Mucosa of descending colon (tissue), 3 donors: ENCODE results near the gene DCC. TPM values are rescaled to one million over a fixed set of nuclear protein-coding genes. Genes with fewer than 3 reads are reported as not detected.

ENCODE experiments used
- ATAC-seq: fragments of 200-7000 bp; cut with Tn5 transposase; one replicate; pipeline ENCODE4 v1.9.1; 2020; ENCODE audit warnings: mild to moderate bottlenecking, moderate library complexity
- DNase-seq, 3 donors: peaks; one replicate each; pipeline ENCODE4 v3.0.0-alpha.2; 2020
- H3K36me3 ChIP-seq: fragments of 200-600 bp; one replicate; pipeline ENCODE4 v1.8.0; 2021; ENCODE audit warnings: low read depth, mild to moderate bottlenecking
- H3K4me1 ChIP-seq: fragments of 200-600 bp; one replicate; pipeline ENCODE4 v1.8.0; 2021; ENCODE audit warnings: low read depth, mild to moderate bottlenecking
- H3K4me3 ChIP-seq: fragments of 200-600 bp; one replicate; pipeline ENCODE4 v1.8.0; 2021; ENCODE audit warnings: mild to moderate bottlenecking
- H3K9me3 ChIP-seq: fragments of 200-600 bp; one replicate; pipeline ENCODE4 v1.8.0; 2021; ENCODE audit warnings: mild to moderate bottlenecking
- CTCF ChIP-seq: fragments of 200-600 bp; IDR thresholded peaks from one replicate; pipeline ENCODE4 v1.8.0; 2022; ENCODE audit warnings: antibody characterized with exemption, mild to moderate bottlenecking
- intact Hi-C, 2 donors: fragments of 100-400 bp; cut with DNase I in 1 of 2; cut with micrococcal nuclease in 1 of 2; formaldehyde crosslinking; loops; one replicate each; pipeline versions ENCODE4 v1.11.0 to v1.11.1; 2022; cut with DNase I, micrococcal nuclease
- total RNA-seq, 3 donors: library from RNA; stranded (reverse); fragmentation: NEBNext Ultra II Directional in 2 of 3; extraction: Animal tissue kit (Norgen Biotek cat#: 25700) in 2 of 3; gene quantifications; one replicate each; pipeline versions ENCODE4 v1.2.1 to v1.2.4, GENCODE V29; 2021 to 2023
- donor health status: DM: no; HTN: no; CAD: no; lungs with moderate emphysema.
- donor health status: DM: no; HTN: no; CAD: no.
- donor health status: DM: no; HTN: yes; CAD: no.

DCC gene
- total RNA-seq, 3 donors from 2014 or later: 0.26 to 1.3 (median 0.34) TPM

DNA sequence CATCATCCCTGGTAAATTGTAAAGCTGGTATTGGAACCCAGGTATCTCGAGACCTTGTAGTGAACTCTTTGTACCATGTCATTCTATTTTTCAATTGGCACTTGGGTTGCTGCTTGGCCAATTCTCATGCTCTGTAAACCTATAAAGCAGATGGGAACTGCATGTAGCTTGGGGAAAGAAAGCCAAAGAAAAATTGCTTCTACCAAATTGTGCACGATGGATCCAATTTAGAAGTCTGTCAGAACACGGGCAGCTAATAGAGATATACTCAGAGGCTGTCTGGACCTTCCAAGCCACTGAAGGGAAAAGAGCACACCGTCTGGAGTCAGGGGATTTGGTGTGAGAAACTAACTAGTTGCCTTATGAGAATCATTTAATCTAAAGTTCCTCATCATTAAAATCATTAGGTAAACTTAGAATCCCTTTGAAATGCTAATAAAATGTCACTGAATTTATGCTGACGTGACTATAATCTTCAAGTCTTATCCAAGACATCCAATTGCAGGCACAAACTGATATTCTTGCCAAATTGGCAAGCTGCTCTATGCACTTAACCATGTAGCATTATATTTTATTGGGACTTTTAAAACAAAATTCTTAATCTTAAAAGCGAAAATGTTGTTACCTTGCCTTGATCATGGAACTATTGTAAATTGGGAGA lies 206.8 kb downstream of the DCC start:
- DNase-seq (no peak), ATAC-seq (no peak)
- no peak for TF ChIP-seq CTCF
- intact Hi-C loops: no loop called here
- Histone ChIP-seq H3K36me3 (no peaks in the 10 kb centered on the region), H3K4me3 (no peak overlapping the region), H3K4me1 (no peaks in the 10 kb centered on the region), H3K9me3 (no peaks in the 10 kb centered on the region)

DNA sequence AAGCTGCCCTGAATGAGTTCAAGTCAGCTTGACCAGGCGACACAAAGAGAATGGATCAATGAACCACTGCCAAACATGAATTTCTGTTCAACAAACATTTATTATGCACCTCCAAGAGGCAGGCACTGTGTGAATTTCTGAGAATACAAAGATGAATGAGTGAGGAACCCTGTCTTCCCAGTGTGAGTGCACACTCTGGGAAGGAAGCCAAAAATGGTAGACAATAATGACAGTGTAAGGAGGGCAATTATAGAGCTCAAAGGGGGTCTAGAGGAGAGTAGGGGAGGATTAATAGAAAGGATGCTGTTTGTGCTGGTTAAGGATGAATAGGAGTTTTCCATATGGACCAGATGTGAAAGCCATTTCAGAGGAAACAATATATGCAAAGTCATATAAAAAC lies 213.4 kb downstream of the DCC start:
- no peak for DNase-seq
- no peak for TF ChIP-seq CTCF
- no peaks in the 10 kb centered on the region for H3K36me3 ChIP-seq
- H3K9me3 ChIP-seq: no peaks in the 10 kb centered on the region
- no peak overlapping the region for H3K4me3 ChIP-seq
- no peak for ATAC-seq
- intact Hi-C loops: no loop called here
- H3K4me1 ChIP-seq: no peaks in the 10 kb centered on the region

- no peak for ATAC-seq
- no peak for DNase-seq
- intact Hi-C loops: no loop called here
- no peaks in the 10 kb centered on the region for H3K4me1 ChIP-seq
- no peaks in the 10 kb centered on the region for H3K36me3 ChIP-seq
- H3K4me3 ChIP-seq: no peak overlapping the region
- TF ChIP-seq CTCF: no peak
- no peaks in the 10 kb centered on the region for H3K9me3 ChIP-seq
Observed at GRCh38 chr18:52554180-52554579, 214.2 kb downstream of the DCC start.

- no peaks in the 10 kb centered on the region for H3K36me3 ChIP-seq
- no peak for DNase-seq
- no peak for TF ChIP-seq CTCF
- ATAC-seq: no peak
- no peaks in the 10 kb centered on the region for H3K4me1 ChIP-seq
- H3K4me3 ChIP-seq: no peak overlapping the region
- no peaks in the 10 kb centered on the region for H3K9me3 ChIP-seq
- intact Hi-C loops: no loop called here
Observed at GRCh38 chr18:52567360-52567759, 227.4 kb downstream of the DCC start.

DNA sequence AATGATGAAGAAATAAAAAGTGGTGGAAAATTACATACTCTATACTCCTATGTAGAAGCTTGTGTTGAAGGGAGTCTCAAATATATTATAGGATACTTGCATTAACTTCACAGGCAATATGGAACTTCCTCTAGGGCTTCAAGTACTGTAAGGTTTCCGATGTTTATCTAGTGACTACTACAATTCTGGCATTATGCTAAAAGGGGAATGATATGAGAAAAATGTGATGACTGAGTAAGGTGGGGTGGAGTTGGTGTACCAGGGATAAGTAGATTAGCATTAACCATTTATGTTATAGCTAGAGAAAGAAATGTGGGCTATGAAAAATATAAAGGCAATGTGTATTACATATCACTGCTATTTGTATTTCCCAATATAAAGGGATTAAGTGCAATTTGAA lies 229.5 kb downstream of the DCC start:
- intact Hi-C loops: no loop called here
- TF ChIP-seq CTCF: no peak
- no peak for DNase-seq
- Histone ChIP-seq H3K4me1 (no peaks in the 10 kb centered on the region), H3K4me3 (no peak overlapping the region), H3K9me3 (no peaks in the 10 kb centered on the region), H3K36me3 (no peaks in the 10 kb centered on the region)
- no peak for ATAC-seq

GRCh38 chr18:52570975-52571374 lies 231.0 kb downstream of the DCC start:
- DNase-seq: no peak
- no peaks in the 10 kb centered on the region for H3K4me1 ChIP-seq
- intact Hi-C loops: no loop called here
- no peaks in the 10 kb centered on the region for H3K9me3 ChIP-seq
- no peak overlapping the region for H3K4me3 ChIP-seq
- ATAC-seq: no peak
- no peak for TF ChIP-seq CTCF
- no peaks in the 10 kb centered on the region for H3K36me3 ChIP-seq
